ENCODE data around the gene SSC4D. TPM values are rescaled to one million over a fixed set of nuclear protein-coding genes. Genes with fewer than 3 reads are reported as not detected.

Gene SSC4D
- total and polyA plus RNA-seq, 9 of the 15 experiments (the other 6 are each of a cell fraction or from before 2014, with no cell fraction given), result 0.06 to 1.1 (median 0.85) TPM; not detected in 1

GRCh38 chr7:76393116-76394031 lies 16.1 kb downstream of the SSC4D start (continued):
- TF ChIP-seq ZNF740 (CRISPR knock-in tag; IDR thresholded peaks at IDR 0.05) (peak; percentile 69), ZNF740 (tag; IDR thresholded peaks at IDR 0.05) (no peak), MCM2 (IDR thresholded peaks at IDR 0.05; ENCODE audit: low read depth) (no peak), SAFB2 (IDR thresholded peaks at IDR 0.05; ENCODE audit: borderline replicate concordance, low read depth, low read length, severe bottlenecking) (no peak), ZBED1 (IDR thresholded peaks at IDR 0.05) (no peak), ZBTB5 (IDR thresholded peaks at IDR 0.05) (no peak), ZNF274 (IDR thresholded peaks at IDR 0.05; ENCODE audit: borderline replicate concordance, low read depth, low read length) (peak; percentile 31; the same call in 1 of the 2 replicates), UBTF (IDR thresholded peaks at IDR 0.05; ENCODE audit: borderline replicate concordance in 1 of 2, low read depth in 2 of 2, low read length in 2 of 2) (peak; percentile 17 to 42; a peak in 1 of 4 replicates), SIN3A (IDR thresholded peaks at IDR 0.05; ENCODE audit: borderline replicate concordance in 2 of 2, control insufficient read depth in 1 of 2, low read depth in 2 of 2, low read length in 2 of 2) (0 out of 4 replicates have a peak, but pooled peaks of 1 of the 2 experiments have one; percentile 45), NFE2L1 (tag; IDR thresholded peaks at IDR 0.05; ENCODE audit: borderline replicate concordance, low read depth) (no peak), MYBL2 (IDR thresholded peaks at IDR 0.05; ENCODE audit: low read depth) (no peak), MYBL2 (CRISPR knock-in tag; IDR thresholded peaks at IDR 0.05; ENCODE audit: borderline replicate concordance) (no peak), SAP30 (IDR thresholded peaks at IDR 0.05; ENCODE audit: borderline replicate concordance, insufficient read depth, low read depth, low read length, poor library complexity, severe bottlenecking) (peak; percentile 81), NONO (IDR thresholded peaks at IDR 0.05; ENCODE audit: low read depth in 2 of 2, low read length in 1 of 2) (peak; percentile 43 to 69; a peak in 2 of 4 replicates), ZBTB17 (CRISPR knock-in tag; IDR thresholded peaks at IDR 0.05) (peak; percentile 75; the same call in 1 of the 2 replicates), ZNF232 (CRISPR knock-in tag; IDR thresholded peaks at IDR 0.05) (no peak), BRF2 (IDR thresholded peaks at IDR 0.05; ENCODE audit: borderline replicate concordance, insufficient read depth, insufficient read length) (no peak), CREBBP (IDR thresholded peaks at IDR 0.05; ENCODE audit: low read depth, low read length) (no peak), ADNP (tag; IDR thresholded peaks at IDR 0.05) (no peak)

Measured in K562 (cell line).